A673 (cell line): ENCODE results near the gene SUPT4H1. TPM values are rescaled to one million over a fixed set of nuclear protein-coding genes. Genes with fewer than 3 reads are reported as not detected.

Experiments used
- BruUV-seq: library from RNA; stranded (reverse); fragments of 400-500 nt; replicated peaks from 2 replicates; lab custom pipeline; 2021; lab: Mats Ljungman, UMichigan
- CTCF ChIA-PET: fragments of 300-600 bp; sonication (Branson Sonifier 250); formaldehyde crosslinking; loops from one replicate; lab custom pipeline; 2022; ENCODE audit warnings: antibody characterized with exemption; lab: Charles Lee
- POLR2A ChIA-PET: fragments of 300-600 bp; sonication (Branson Sonifier 250); formaldehyde crosslinking; loops from one replicate; lab custom pipeline; 2022; ENCODE audit warnings: antibody characterized with exemption; ENCODE audit not compliant: low non-redundant PET; lab: Charles Lee
- DNase-seq: peaks from one replicate; pipeline ENCODE4 v3.0.0-alpha.2; 2015; ENCODE audit warnings: low spot score
- H3K27ac ChIP-seq: fragments of 200-600 bp; sonication (generic); 2 replicates; pipeline ENCODE4 v1.5.1; 2016; ENCODE audit warnings: mixed run types, low read depth, mild to moderate bottlenecking, mixed read lengths, antibody characterized with exemption, low read length; ENCODE audit not compliant: poor library complexity, severe bottlenecking
- H3K27me3 ChIP-seq: fragments of 200-600 bp; sonication (generic); replicated peaks from 2 replicates; pipeline ENCODE4 v1.6.1; 2017; ENCODE audit warnings: mixed run types, low read depth, mild to moderate bottlenecking, mixed read lengths, antibody characterized with exemption, low read length; ENCODE audit not compliant: insufficient read depth, poor library complexity
- H3K36me3 ChIP-seq: fragments of 200-600 bp; sonication (generic); 2 replicates; pipeline ENCODE4 v1.6.1; 2016; ENCODE audit warnings: mixed run types, mild to moderate bottlenecking, mixed read lengths, antibody characterized with exemption, low read length; ENCODE audit not compliant: insufficient read depth, poor library complexity, severe bottlenecking
- H3K4me1 ChIP-seq: fragments of 200-600 bp; sonication (generic); 2 replicates; pipeline ENCODE4 v1.6.1; 2017; ENCODE audit warnings: mixed run types, mild to moderate bottlenecking, mixed read lengths, antibody characterized with exemption, low read length; ENCODE audit not compliant: insufficient read depth, poor library complexity, severe bottlenecking
- H3K4me3 ChIP-seq: fragments of 200-600 bp; sonication (generic); 2 replicates; pipeline ENCODE4 v1.5.1; 2016; ENCODE audit warnings: low read depth, mixed run types, mild to moderate bottlenecking, mixed read lengths, low read length; ENCODE audit not compliant: poor library complexity, severe bottlenecking
- H3K9me3 ChIP-seq: fragments of 200-600 bp; sonication (generic); 2 replicates; pipeline ENCODE4 v1.6.1; 2016; ENCODE audit warnings: mixed run types, low read depth, mild to moderate bottlenecking, mixed read lengths, antibody characterized with exemption, low read length; ENCODE audit not compliant: poor library complexity, severe bottlenecking
- EZH2 ChIP-seq: fragments of 200-600 bp; sonication (generic); IDR thresholded peaks from 2 replicates; pipeline ENCODE4 v1.6.1; 2017; ENCODE audit warnings: borderline replicate concordance, low read depth, mild to moderate bottlenecking, mixed read lengths, antibody characterized with exemption, low read length; ENCODE audit not compliant: poor library complexity, severe bottlenecking
- intact Hi-C: fragments of 100-400 bp; cut with micrococcal nuclease; formaldehyde crosslinking; loops from one replicate; pipeline ENCODE4 v1.10.0; 2022; ENCODE audit not compliant: unreplicated experiment
- total RNA-seq: library from RNA; stranded (reverse); gene quantifications from 2 replicates; pipeline ENCODE4 v1.2.3, GENCODE V29; 2021
- TF ChIP-seq, protein P1 (sequence below): fragments of 300-800, 200-600 bp; sonication (generic); conservative IDR thresholded peaks from 2 replicates; pipeline ENCODE4 v1.5.1; 2017; ENCODE audit warnings: low read depth, mild to moderate bottlenecking, antibody characterized with exemption, low read length, moderate library complexity, mixed read lengths

The SUPT4H1 gene
- total RNA-seq, 1 experiment from 2014 or later: 106 TPM

DNA sequence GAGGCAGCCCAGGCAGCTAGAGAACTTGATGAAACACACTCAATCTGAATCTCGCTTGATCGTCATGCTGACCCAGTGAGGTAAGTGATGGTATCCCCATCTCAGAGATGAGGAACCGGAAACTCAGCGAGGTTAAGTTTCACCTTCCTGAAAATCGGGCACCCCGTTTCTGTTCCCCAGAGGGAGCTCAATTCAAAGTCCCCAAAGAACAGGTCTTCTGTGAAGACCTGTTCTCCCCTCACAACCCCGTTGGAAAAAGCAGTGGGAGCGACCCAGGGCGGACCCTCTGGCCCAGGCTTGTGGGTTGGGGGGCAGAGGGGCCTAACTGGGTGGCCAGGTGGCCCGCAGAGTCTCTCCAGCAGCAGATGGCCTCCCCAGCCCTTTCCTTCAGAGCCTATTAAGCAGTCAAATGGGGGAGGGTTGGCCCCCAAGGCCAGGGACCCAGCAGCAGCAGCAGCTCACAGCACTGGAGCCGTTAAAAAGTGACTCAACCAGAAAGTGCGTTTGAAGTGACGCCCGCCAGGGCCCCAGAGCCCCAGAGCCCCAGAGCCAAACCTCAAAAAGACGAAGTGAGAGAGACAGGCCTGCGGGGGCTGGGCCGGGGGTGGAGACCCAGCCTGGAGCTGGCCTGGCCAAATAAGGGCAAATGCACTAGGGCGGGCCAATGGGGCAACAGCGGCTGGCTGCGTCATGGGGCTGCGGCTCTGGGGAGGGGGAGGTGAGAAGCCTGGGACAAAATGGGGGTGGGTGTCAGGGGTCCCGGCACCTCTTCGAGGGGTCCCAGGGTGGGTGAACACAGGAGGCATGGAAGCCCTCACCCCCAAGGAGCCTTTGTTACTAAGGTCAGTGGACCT, 14.2 kb downstream of the SUPT4H1 start:
- TF ChIP-seq, protein P1, sequence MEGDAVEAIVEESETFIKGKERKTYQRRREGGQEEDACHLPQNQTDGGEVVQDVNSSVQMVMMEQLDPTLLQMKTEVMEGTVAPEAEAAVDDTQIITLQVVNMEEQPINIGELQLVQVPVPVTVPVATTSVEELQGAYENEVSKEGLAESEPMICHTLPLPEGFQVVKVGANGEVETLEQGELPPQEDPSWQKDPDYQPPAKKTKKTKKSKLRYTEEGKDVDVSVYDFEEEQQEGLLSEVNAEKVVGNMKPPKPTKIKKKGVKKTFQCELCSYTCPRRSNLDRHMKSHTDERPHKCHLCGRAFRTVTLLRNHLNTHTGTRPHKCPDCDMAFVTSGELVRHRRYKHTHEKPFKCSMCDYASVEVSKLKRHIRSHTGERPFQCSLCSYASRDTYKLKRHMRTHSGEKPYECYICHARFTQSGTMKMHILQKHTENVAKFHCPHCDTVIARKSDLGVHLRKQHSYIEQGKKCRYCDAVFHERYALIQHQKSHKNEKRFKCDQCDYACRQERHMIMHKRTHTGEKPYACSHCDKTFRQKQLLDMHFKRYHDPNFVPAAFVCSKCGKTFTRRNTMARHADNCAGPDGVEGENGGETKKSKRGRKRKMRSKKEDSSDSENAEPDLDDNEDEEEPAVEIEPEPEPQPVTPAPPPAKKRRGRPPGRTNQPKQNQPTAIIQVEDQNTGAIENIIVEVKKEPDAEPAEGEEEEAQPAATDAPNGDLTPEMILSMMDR: no peak
- TF ChIP-seq EZH2: no peak
- Histone ChIP-seq H3K4me3 (no peak overlapping the region), H3K9me3 (no peaks in the 10 kb centered on the region), H3K4me1 (no peaks in the 10 kb centered on the region), H3K27ac (no peak overlapping the region), H3K36me3 (no peaks in the 10 kb centered on the region), H3K27me3 (no peaks in the 10 kb centered on the region)
- intact Hi-C loops: no loop called here
- no peak for DNase-seq
- CTCF ChIA-PET: no interaction called here
- POLR2A ChIA-PET: no interaction called here
- no TSS peak for BruUV-seq

GRCh38 chr17:58337210-58337599, 14.8 kb downstream of the SUPT4H1 start:
- POLR2A ChIA-PET: no interaction called here
- CTCF ChIA-PET: no interaction called here
- H3K27ac ChIP-seq: no peak overlapping the region
- no peak for TF ChIP-seq EZH2
- TF ChIP-seq, protein P1: no peak
- H3K4me1 ChIP-seq: no peaks in the 10 kb centered on the region
- no peaks in the 10 kb centered on the region for H3K36me3 ChIP-seq
- intact Hi-C loops: no loop called here
- no peak for DNase-seq
- H3K9me3 ChIP-seq: no peaks in the 10 kb centered on the region
- no peak overlapping the region for H3K4me3 ChIP-seq
- no TSS peak for BruUV-seq
- no peaks in the 10 kb centered on the region for H3K27me3 ChIP-seq

- CTCF ChIA-PET: no interaction called here
- intact Hi-C loops: no loop called here
- no peak for DNase-seq
- Histone ChIP-seq H3K4me3 (no peak overlapping the region), H3K9me3 (no peaks in the 10 kb centered on the region), H3K27me3 (no peaks in the 10 kb centered on the region), H3K36me3 (no peaks in the 10 kb centered on the region), H3K4me1 (peaks cover under 1% of the 10 kb centered on the region), H3K27ac (no peak overlapping the region)
- POLR2A ChIA-PET: no interaction called here
- TF ChIP-seq, protein P1: no peak
- no peak for TF ChIP-seq EZH2
- no TSS peak for BruUV-seq
Measured at GRCh38 chr17:58336456-58337209, 15.4 kb downstream of the SUPT4H1 start.
